Uterus (tissue), 4 donors: ENCODE measurements around the gene IFITM10. TPM values are rescaled to one million over a fixed set of nuclear protein-coding genes. Genes with fewer than 3 reads are reported as not detected.

Experiments used
- DNase-seq, 2 donors: peaks; one replicate each; pipeline ENCODE4 v3.0.0-alpha.2; 2019 to 2020
- H3K27ac ChIP-seq, 2 donors: fragments of 200-600 bp; sonication (generic); 1 replicate in 1 of 2; 2 replicates in 1 of 2; pipeline ENCODE4 v1.5.1; 2016 to 2018
- H3K27me3 ChIP-seq, 2 donors: fragments of 200-600 bp; sonication (generic); one replicate each; pipeline ENCODE4 v1.5.1; 2018 to 2019; ENCODE audit warnings: control low read depth in 1 of 2
- H3K36me3 ChIP-seq, 2 donors: fragments of 200-600 bp; sonication (generic); one replicate each; pipeline ENCODE4 v1.5.1; 2019; ENCODE audit warnings: control low read depth in 1 of 2
- H3K4me1 ChIP-seq, 2 donors: fragments of 200-600 bp; sonication (generic); one replicate each; pipeline ENCODE4 v1.5.1; 2018 to 2019; ENCODE audit warnings: control low read depth in 1 of 2
- H3K4me3 ChIP-seq, 2 donors: fragments of 200-600 bp; sonication (generic); 1 replicate in 1 of 2; 2 replicates in 1 of 2; pipeline ENCODE4 v1.5.1; 2018 to 2019; ENCODE audit warnings: mild to moderate bottlenecking in 1 of 2
- H3K9me3 ChIP-seq, 2 donors: fragments of 200-600 bp; sonication (generic); one replicate each; pipeline ENCODE4 v1.5.1; 2019; ENCODE audit warnings: control low read depth in 1 of 2
- CTCF ChIP-seq, 4 experiments: fragments of 200-600 bp in 2 of 4; fragments of 450-650 bp in 2 of 4; sonication (generic) in 2 of 4; IDR thresholded peaks; one replicate each; pipeline ENCODE4 v1.5.1; 2016 to 2019; ENCODE audit warnings: antibody characterized with exemption in 4 of 4, mild to moderate bottlenecking in 2 of 4, moderate library complexity in 1 of 4
- POLR2A ChIP-seq, 2 donors: fragments of 450-650 bp; IDR thresholded peaks; one replicate each; pipeline ENCODE4 v1.6.1; 2016; ENCODE audit warnings: antibody characterized with exemption in 2 of 2, mild to moderate bottlenecking in 1 of 2, moderate library complexity in 1 of 2
- intact Hi-C: fragments of 100-400 bp; cut with DNase I; formaldehyde crosslinking; loops from one replicate; pipeline ENCODE4 v1.15.1; 2023; ENCODE audit warnings: low total_unique reads
- total RNA-seq, 4 donors: library from RNA; depleted of rRNA in 3 of 4; stranded (reverse); fragments of >200 nt in 3 of 4; gene quantifications; one replicate each; pipeline versions ENCODE4 v1.1.0 to v1.2.4, GENCODE V29; 2014 to 2023
- donor health status: DM: yes; HTN: yes; CAD: no.

Gene IFITM10
- total RNA-seq, 4 donors from 2014 or later = 0.85 TPM; not detected in 3

GRCh38 chr11:1727096-1727690 is 23.2 kb downstream of the IFITM10 start:
- Histone ChIP-seq H3K27ac (no peak overlapping the region), H3K9me3 (no peaks in the 10 kb centered on the region), H3K36me3 (no peaks in the 10 kb centered on the region), H3K27me3 (no peaks in the 10 kb centered on the region), H3K4me1 (no peaks in the 10 kb centered on the region), H3K4me3 (no peak overlapping the region)
- intact Hi-C loops = no loop called here
- no peak for DNase-seq
- no peak for TF ChIP-seq CTCF (IDR thresholded peaks at IDR 0.05)
- TF ChIP-seq POLR2A (IDR thresholded peaks at IDR 0.05) = no peak

- no peak for DNase-seq
- intact Hi-C loops = no loop called here
- Histone ChIP-seq H3K27ac (no peak overlapping the region), H3K27me3 (no peaks in the 10 kb centered on the region), H3K36me3 (no peaks in the 10 kb centered on the region), H3K4me3 (no peak overlapping the region), H3K4me1 (no peaks in the 10 kb centered on the region), H3K9me3 (no peaks in the 10 kb centered on the region)
- TF ChIP-seq POLR2A (IDR thresholded peaks at IDR 0.05) = no peak
- no peak for TF ChIP-seq CTCF (IDR thresholded peaks at IDR 0.05)
Measured at GRCh38 chr11:1719781-1720180, 30.6 kb downstream of the IFITM10 start.

GRCh38 chr11:1718326-1718725 is 32.1 kb downstream of the IFITM10 start:
- Histone ChIP-seq H3K27ac (no peak overlapping the region), H3K9me3 (no peaks in the 10 kb centered on the region), H3K27me3 (no peaks in the 10 kb centered on the region), H3K36me3 (no peaks in the 10 kb centered on the region), H3K4me3 (no peak overlapping the region), H3K4me1 (no peaks in the 10 kb centered on the region)
- TF ChIP-seq CTCF (IDR thresholded peaks at IDR 0.05) (no peak), POLR2A (IDR thresholded peaks at IDR 0.05) (no peak)
- intact Hi-C loops = no loop called here
- DNase-seq = no peak

- intact Hi-C loops = no loop called here
- no peak for DNase-seq
- Histone ChIP-seq H3K27ac (no peak overlapping the region), H3K36me3 (no peaks in the 10 kb centered on the region), H3K4me1 (no peaks in the 10 kb centered on the region), H3K27me3 (no peaks in the 10 kb centered on the region), H3K4me3 (no peak overlapping the region), H3K9me3 (no peaks in the 10 kb centered on the region)
- TF ChIP-seq POLR2A (IDR thresholded peaks at IDR 0.05) (no peak), CTCF (IDR thresholded peaks at IDR 0.05) (no peak)
Measured at GRCh38 chr11:1717745-1718144, 32.6 kb downstream of the IFITM10 start.

- no peak for DNase-seq
- H3K4me1 ChIP-seq = no peaks in the 10 kb centered on the region
- no peaks in the 10 kb centered on the region for H3K36me3 ChIP-seq
- no peaks in the 10 kb centered on the region for H3K27me3 ChIP-seq
- intact Hi-C loops = no loop called here
- TF ChIP-seq CTCF (IDR thresholded peaks at IDR 0.05) = no peak
- TF ChIP-seq POLR2A (IDR thresholded peaks at IDR 0.05) = no peak
- no peak overlapping the region for H3K4me3 ChIP-seq
- H3K9me3 ChIP-seq = no peaks in the 10 kb centered on the region
- no peak overlapping the region for H3K27ac ChIP-seq
Measured at GRCh38 chr11:1714908-1715885, 35.2 kb downstream of the IFITM10 start.
